ENCODE data around the gene DRICH1.
"Not testable (repeated sequence)": the region's sequence is repeated elsewhere in the genome, so short reads cannot be mapped to it uniquely, and the experiment has no call there.

DRICH1 gene

DNA sequence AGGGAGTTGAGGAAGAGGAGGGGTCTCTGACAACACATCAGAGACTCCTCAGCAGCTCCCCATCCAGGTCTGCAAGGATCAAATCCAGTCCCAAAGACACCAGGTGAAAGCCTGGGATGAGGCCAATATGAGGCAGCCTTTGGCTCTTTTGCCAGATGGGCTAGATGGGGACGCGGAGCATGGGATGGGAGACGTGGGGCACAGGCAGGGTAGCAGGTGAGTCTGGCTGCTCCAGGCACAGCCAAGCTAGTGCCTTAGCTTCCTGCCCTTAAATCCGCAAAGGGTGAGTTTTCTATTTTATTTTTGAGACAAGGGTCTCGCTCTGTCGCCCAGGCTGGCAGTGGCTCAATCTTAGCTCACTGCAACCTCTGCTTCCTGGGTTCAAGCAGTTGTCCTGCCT lies 19.6 kb upstream of the DRICH1 start:
- DNase-seq (ENCODE audit: low read depth in 2 of 3, low spot score in 1 of 3), result no peak

DNA sequence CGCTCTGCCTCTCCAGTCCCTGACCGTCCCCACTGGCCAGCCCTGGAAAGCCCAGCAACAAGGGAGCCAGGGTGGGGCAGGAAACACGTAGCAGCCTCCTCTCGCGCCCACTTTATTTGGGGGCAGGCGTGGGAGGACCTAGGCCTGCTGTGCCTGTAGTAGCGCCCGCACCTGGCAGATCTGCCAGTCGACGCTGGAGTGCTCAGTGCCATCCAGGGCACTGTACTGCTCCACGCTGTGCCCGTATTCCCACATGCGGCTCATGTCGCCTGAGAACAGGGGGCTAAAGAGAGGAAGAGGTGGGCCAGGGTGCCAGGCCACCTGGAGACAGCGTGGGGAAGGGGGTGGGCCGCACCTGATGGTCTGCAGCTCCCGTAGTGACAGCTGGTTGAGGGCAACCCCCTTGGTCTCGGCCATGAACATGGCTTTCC lies 17.0 kb upstream of the DRICH1 start:
- DNase-seq (ENCODE audit: low read depth in 2 of 3, low spot score in 1 of 3), result no peak

DNA sequence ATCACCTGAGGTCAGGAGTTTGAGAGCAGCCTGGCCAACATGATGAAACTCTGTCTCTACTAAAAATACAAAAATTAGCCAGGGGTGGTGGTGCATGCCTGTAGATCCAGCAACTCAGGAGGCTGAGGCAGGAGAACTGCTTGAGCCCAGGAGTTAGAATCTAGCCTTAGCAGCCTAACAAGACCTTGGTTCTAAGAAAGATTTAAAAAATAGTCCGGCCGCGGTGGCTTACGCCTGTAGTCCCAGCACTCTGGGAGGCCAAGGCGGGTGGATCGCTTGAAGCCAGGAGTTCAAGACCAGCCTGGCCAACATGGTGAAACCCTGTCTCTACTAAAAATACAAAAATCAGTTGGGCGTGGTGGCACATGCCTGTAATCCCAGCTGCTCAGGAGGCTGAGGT lies 14.4 kb upstream of the DRICH1 start:
- not testable (repeated sequence) for DNase-seq (ENCODE audit: low read depth in 2 of 3, low spot score in 1 of 3)

GRCh38 chr22:23640206-23640605 lies 8.1 kb upstream of the DRICH1 start:
- DNase-seq (ENCODE audit: low read depth in 2 of 3, low spot score in 1 of 3), result not testable (repeated sequence)

- DNase-seq (ENCODE audit: low read depth in 2 of 3, low spot score in 1 of 3), result no peak
Observed at GRCh38 chr22:23639661-23640060, 7.5 kb upstream of the DRICH1 start.

- DNase-seq (ENCODE audit: low read depth in 2 of 3, low spot score in 1 of 3), result no peak
Observed at GRCh38 chr22:23638611-23639010, 6.5 kb upstream of the DRICH1 start.

DNA sequence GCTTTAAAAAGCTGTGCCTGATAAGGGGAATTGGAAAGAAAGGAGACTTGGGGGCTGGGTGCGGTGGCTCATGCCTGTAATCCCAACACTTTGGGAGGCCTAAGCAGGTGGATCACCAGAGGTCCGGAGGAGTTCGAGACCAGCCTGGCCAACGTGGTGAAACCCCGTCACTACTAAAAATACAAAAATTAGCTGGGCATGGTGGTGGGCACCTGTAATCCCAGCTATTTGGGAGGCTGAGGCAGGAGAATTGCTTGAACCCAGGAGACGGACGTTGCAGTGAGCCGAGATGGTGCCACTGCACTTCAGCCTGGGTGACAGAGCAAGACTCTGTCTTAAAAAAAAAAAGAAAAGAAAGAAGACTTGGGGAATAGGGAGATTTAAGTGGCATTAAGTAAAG lies 3.2 kb upstream of the DRICH1 start:
- not testable (repeated sequence) for DNase-seq (ENCODE audit: low read depth in 2 of 3, low spot score in 1 of 3)

DNA sequence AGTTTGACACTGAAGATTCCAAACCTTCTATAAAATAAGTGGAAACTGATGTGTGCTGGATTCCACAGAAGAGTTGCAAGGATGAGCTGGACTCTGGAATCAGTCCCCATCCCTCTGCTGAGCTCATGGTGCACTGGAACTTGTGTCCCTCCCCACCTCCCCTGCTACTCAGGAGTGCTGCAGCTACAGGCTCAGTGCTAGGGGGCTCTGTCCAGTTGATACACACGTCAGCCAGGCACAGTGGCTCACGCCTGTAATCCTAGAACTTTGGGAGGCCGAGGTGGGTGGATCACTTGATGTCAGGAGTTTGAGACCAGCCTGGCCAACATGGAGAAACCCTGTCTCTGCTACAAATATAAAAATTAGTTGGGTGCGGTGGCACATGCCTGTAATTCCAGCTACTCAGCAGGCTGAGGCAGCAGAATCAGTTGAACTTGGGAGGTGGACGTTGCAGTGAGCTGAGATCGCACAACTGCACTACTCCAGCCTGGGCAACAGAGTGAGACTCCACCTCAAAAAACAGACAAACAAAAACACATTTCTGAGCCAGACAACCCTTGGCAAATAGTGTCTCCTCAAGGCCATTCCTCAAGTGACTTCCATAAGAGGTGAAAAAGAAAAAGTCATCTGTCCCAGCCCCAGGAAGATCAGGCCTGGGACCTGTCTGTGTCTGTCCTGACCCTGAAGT lies 3.9 kb downstream of the DRICH1 start:
- not testable (repeated sequence) for DNase-seq (ENCODE audit: low read depth in 2 of 3, low spot score in 1 of 3)

DNA sequence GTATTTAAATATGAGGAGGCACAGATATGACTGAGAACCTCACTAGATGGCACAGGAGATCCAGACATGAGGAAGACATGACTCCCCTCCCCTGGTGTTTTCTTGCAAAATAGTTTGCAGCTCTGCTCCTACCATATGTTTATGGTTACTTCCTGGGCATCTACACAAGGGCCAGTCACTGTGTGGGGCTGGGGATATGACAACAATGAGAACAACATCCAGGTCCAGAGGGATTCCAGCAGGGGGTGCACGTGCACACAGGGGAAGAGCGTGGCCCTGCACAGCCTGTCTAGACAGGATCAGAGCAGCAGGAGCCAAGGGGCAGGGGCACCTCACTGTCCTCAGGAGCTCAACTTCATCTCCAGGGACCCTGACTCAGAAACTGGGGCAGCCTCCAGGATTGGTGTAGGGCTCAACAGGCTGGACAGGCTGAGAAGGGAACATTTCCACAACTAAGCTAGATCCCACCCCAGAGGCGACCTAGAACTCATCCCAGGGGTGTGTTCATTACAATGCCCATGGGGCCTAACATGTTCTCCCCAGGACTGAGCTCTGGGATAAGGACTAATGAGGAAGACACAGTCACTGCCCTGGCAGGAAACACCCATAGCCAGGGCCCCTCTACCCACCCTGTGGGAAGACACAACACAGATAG lies 4.6 kb downstream of the DRICH1 start:
- DNase-seq (ENCODE audit: low read depth in 2 of 3, low spot score in 1 of 3), result peak; percentile 15 to 41 (median 37)

GRCh38 chr22:23626286-23626975 lies 5.7 kb downstream of the DRICH1 start:
- no peak for DNase-seq (ENCODE audit: low read depth in 2 of 3, low spot score in 1 of 3)

DNA sequence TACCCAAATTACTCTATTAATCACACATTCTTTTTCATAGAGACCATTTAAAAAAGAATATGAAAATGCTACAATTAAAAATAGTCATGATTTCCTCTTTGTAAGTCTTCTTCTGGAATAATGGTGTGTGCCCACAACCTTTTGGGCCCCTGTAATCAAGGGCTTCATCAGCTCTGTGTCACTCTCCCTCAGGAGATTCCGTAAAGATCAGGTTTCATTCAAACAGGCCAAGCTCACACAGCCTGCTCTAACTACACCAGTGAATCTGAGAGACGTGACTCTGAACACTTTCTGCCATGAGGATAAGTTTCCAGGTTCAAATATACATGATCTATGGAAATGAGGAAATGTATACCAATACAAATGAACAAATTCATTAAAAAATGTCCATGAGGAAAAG lies 9.5 kb downstream of the DRICH1 start:
- DNase-seq (ENCODE audit: low read depth in 2 of 3, low spot score in 1 of 3), result no peak

DNA sequence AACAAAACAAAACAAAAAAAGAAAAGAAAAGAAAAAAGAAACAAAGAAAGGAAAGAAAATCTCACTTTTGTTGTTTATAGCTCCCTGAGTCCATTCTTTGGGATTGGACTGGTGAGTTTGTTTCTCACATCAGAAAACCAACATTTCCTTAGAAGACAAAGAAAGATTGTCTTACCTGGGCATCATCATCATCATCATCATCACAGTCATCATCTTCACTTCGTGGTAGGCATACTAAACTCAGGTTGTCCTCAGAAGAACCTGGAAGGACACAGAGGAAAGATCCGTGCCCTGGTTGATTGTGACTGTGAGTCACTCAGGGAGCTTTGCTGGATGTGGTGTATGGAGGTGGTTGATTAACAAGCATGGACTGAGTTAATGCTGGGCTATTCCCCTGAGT lies 10.2 kb downstream of the DRICH1 start:
- not testable (repeated sequence) for DNase-seq (ENCODE audit: low read depth in 2 of 3, low spot score in 1 of 3)

- no peak for DNase-seq (ENCODE audit: low read depth in 2 of 3, low spot score in 1 of 3)
Observed at GRCh38 chr22:23621082-23621780, 10.9 kb downstream of the DRICH1 start.

GRCh38 chr22:23613193-23613972 lies 18.7 kb downstream of the DRICH1 start:
- no peak for DNase-seq (ENCODE audit: low read depth in 2 of 3, low spot score in 1 of 3)

DNA sequence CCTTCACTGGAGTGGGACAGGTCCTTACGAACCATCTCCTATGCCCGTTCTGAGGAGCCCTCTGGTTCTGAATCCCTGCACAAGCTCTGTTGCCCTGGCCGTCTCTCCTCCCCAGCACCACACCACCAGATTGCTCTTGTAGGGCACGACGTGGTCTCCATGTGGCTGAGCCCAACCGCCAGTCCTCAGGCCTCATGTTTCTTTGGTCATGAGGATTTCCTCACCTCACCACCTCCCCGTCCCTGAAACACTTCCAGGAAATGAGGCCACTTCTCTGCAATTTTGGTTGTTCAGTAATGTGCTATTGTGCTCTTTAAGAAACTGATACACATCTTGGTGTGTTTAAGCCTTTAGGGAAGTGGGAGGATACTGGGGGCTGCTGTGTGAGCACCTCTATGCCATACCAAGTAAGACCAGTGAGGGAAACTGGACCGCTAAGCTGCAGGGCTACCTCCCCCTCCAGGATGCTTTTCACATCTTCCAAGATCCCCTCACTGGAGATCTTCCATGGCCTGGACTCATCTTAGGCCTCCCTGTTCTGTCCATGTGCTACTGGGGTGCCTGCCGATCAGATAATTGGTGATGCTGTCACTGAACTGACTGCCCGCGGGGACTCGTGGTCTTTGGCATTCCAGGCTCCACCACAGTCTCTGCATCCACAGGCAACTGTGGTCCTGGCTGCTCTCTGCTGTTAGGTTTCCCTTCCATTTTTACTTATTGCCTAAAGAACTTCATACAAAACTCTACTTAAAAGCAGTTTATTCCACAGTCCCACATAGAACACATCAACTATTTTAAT lies 21.9 kb downstream of the DRICH1 start:
- no peak for DNase-seq (ENCODE audit: low read depth in 2 of 3, low spot score in 1 of 3)

DNA sequence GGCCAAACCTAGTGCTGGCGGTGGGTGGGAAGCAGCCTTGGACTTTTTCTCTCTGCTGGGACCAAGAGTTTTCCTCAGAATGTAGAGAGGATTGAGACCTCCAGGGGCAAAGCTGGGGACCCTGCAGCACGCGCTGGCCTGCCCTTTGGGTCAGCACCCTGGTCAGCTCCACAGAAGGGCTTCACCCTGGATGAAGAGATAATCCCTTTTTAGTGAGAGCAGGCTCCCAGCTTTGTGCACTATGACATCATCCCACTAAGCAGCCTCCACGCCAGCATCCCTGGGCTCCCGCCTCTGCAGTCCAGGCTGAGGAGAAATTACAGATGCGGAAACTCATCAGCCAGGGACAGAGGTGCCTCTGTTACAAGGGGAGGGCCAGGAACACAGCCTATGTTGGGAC lies 23.5 kb downstream of the DRICH1 start:
- DNase-seq (ENCODE audit: low read depth in 2 of 3, low spot score in 1 of 3), result no peak

GRCh38 chr22:23606204-23607131 lies 25.7 kb downstream of the DRICH1 start:
- DNase-seq (ENCODE audit: low read depth in 2 of 3, low spot score in 1 of 3), result no peak

GRCh38 chr22:23604939-23605712 lies 27.0 kb downstream of the DRICH1 start:
- DNase-seq (ENCODE audit: low read depth in 2 of 3, low spot score in 1 of 3), result no peak
